Measurements from ENCODE around the gene COL26A1.
"Not testable (repeated sequence)": the region's sequence is repeated elsewhere in the genome, so short reads cannot be mapped to it uniquely, and the experiment has no call there.

COL26A1 gene

GRCh38 chr7:101362334-101363195, at the start of gene COL26A1:
Gene COL26A1, plus strand, starts transcription at chr7:101362875. Its CDS starts 158 bp downstream, at chr7:101363033.
- DNase-seq (ENCODE audit: low read depth in 2 of 2, low spot score in 1 of 2): no peak

GRCh38 chr7:101315336-101315735, 47.3 kb upstream of the COL26A1 start:
- no peak for DNase-seq (ENCODE audit: low read depth in 2 of 2, low spot score in 1 of 2)

GRCh38 chr7:101319401-101319800, 43.3 kb upstream of the COL26A1 start:
- DNase-seq (ENCODE audit: low read depth in 2 of 2, low spot score in 1 of 2): no peak

- peak; percentile 59 to 71 for DNase-seq (ENCODE audit: low read depth in 2 of 2, low spot score in 1 of 2)
These were observed 40.9 kb upstream of the COL26A1 start, which contains the start of gene IFT22 for GRCh38 chr7:101321491-101322401. Gene IFT22, minus strand, starts transcription at chr7:101321812. Its CDS starts 103 bp downstream, at chr7:101321709.

- DNase-seq (ENCODE audit: low read depth in 2 of 2, low spot score in 1 of 2): no peak
These were observed 34.5 kb upstream of the COL26A1 start for GRCh38 chr7:101328159-101328558.

GRCh38 chr7:101330011-101330484, 32.6 kb upstream of the COL26A1 start:
- no peak for DNase-seq (ENCODE audit: low read depth in 2 of 2, low spot score in 1 of 2)

GRCh38 chr7:101332026-101332425, 30.6 kb upstream of the COL26A1 start:
- no peak for DNase-seq (ENCODE audit: low read depth in 2 of 2, low spot score in 1 of 2)

- DNase-seq (ENCODE audit: low read depth in 2 of 2, low spot score in 1 of 2): no peak
These were observed 28.8 kb upstream of the COL26A1 start for GRCh38 chr7:101333912-101334311.

- no peak for DNase-seq (ENCODE audit: low read depth in 2 of 2, low spot score in 1 of 2)
These were observed 22.3 kb upstream of the COL26A1 start for GRCh38 chr7:101340379-101340778.

GRCh38 chr7:101342892-101343291, 19.8 kb upstream of the COL26A1 start:
- no peak for DNase-seq (ENCODE audit: low read depth in 2 of 2, low spot score in 1 of 2)

- no peak for DNase-seq (ENCODE audit: low read depth in 2 of 2, low spot score in 1 of 2)
These were observed 15.2 kb upstream of the COL26A1 start for GRCh38 chr7:101347477-101347876.

- DNase-seq (ENCODE audit: low read depth in 2 of 2, low spot score in 1 of 2): not testable (repeated sequence)
These were observed 14.1 kb upstream of the COL26A1 start for GRCh38 chr7:101348456-101349067.

- not testable (repeated sequence) for DNase-seq (ENCODE audit: low read depth in 2 of 2, low spot score in 1 of 2)
These were observed 13.4 kb upstream of the COL26A1 start for GRCh38 chr7:101349300-101349699.

GRCh38 chr7:101352920-101353308, 9.8 kb upstream of the COL26A1 start:
- no peak for DNase-seq (ENCODE audit: low read depth in 2 of 2, low spot score in 1 of 2)

GRCh38 chr7:101357433-101357832, 5.2 kb upstream of the COL26A1 start:
- no peak for DNase-seq (ENCODE audit: low read depth in 2 of 2, low spot score in 1 of 2)

- DNase-seq (ENCODE audit: low read depth in 2 of 2, low spot score in 1 of 2): no peak
These were observed 590 bp downstream of the COL26A1 start for GRCh38 chr7:101363196-101363733.

- peak; percentile 30 to 41 for DNase-seq (ENCODE audit: low read depth in 2 of 2, low spot score in 1 of 2)
These were observed 1.2 kb downstream of the COL26A1 start for GRCh38 chr7:101363734-101364374.

- DNase-seq (ENCODE audit: low read depth in 2 of 2, low spot score in 1 of 2): no peak
These were observed 3.3 kb downstream of the COL26A1 start for GRCh38 chr7:101365956-101366355.

- no peak for DNase-seq (ENCODE audit: low read depth in 2 of 2, low spot score in 1 of 2)
These were observed 5.0 kb downstream of the COL26A1 start for GRCh38 chr7:101367676-101368075.

GRCh38 chr7:101368422-101369165, 5.9 kb downstream of the COL26A1 start:
- no peak for DNase-seq (ENCODE audit: low read depth in 2 of 2, low spot score in 1 of 2)

Data from stimulated activated CD8-positive, alpha-beta memory T cell treated with anti-CD3 and anti-CD28 coated beads, Interleukin-4, amount 100 ng/mL, for 4 hours (primary cell).